ENCODE data around the gene RELN.

Gene RELN

GRCh38 chr7:103577059-103577458 lies 412.4 kb downstream of the RELN start:
- Histone ChIP-seq H3K36me3 (ENCODE audit: control insufficient read depth, insufficient read depth, low read length) (no peaks in the 10 kb centered on the region), H3K4me3 (ENCODE audit: low read length) (no peak overlapping the region), H3K27me3 (ENCODE audit: control insufficient read depth, insufficient read depth, low read length) (no peaks in the 10 kb centered on the region), H3K27ac (ENCODE audit: low read length) (no peak overlapping the region), H3K9me3 (ENCODE audit: control insufficient read depth, insufficient read depth, low read length) (no peaks in the 10 kb centered on the region), H3K4me1 (ENCODE audit: control insufficient read depth, insufficient read depth, low read length) (no peaks in the 10 kb centered on the region)
- DNase-seq (ENCODE audit: low read depth, low spot score) = no peak
- no CpG with 5 or more reads among the region's 2 CpGs for WGBS (ENCODE audit: insufficient coverage, insufficient read length)

- Histone ChIP-seq H3K9me3 (ENCODE audit: control insufficient read depth, insufficient read depth, low read length) (no peaks in the 10 kb centered on the region), H3K4me1 (ENCODE audit: control insufficient read depth, insufficient read depth, low read length) (no peaks in the 10 kb centered on the region), H3K4me3 (ENCODE audit: low read length) (no peak overlapping the region), H3K27me3 (ENCODE audit: control insufficient read depth, insufficient read depth, low read length) (no peaks in the 10 kb centered on the region), H3K27ac (ENCODE audit: low read length) (no peak overlapping the region), H3K36me3 (ENCODE audit: control insufficient read depth, insufficient read depth, low read length) (no peaks in the 10 kb centered on the region)
- WGBS (ENCODE audit: insufficient coverage, insufficient read length) = 100% methylated on average over 2 of the region's 5 CpGs
- no peak for DNase-seq (ENCODE audit: low read depth, low spot score)
Measured at GRCh38 chr7:103576641-103577040, 412.8 kb downstream of the RELN start.

- no peaks in the 10 kb centered on the region for H3K36me3 ChIP-seq (ENCODE audit: control insufficient read depth, insufficient read depth, low read length)
- no peaks in the 10 kb centered on the region for H3K4me1 ChIP-seq (ENCODE audit: control insufficient read depth, insufficient read depth, low read length)
- H3K27me3 ChIP-seq (ENCODE audit: control insufficient read depth, insufficient read depth, low read length) = no peaks in the 10 kb centered on the region
- H3K27ac ChIP-seq (ENCODE audit: low read length) = no peak overlapping the region
- H3K4me3 ChIP-seq (ENCODE audit: low read length) = no peak overlapping the region
- no peak for DNase-seq (ENCODE audit: low read depth, low spot score)
- H3K9me3 ChIP-seq (ENCODE audit: control insufficient read depth, insufficient read depth, low read length) = no peaks in the 10 kb centered on the region
- no CpG with 5 or more reads among the region's 1 CpG for WGBS (ENCODE audit: insufficient coverage, insufficient read length)
Measured at GRCh38 chr7:103574576-103574975, 414.9 kb downstream of the RELN start.

GRCh38 chr7:103573479-103574058 lies 415.9 kb downstream of the RELN start:
- no peak overlapping the region for H3K4me3 ChIP-seq (ENCODE audit: low read length)
- H3K27me3 ChIP-seq (ENCODE audit: control insufficient read depth, insufficient read depth, low read length) = no peaks in the 10 kb centered on the region
- H3K27ac ChIP-seq (ENCODE audit: low read length) = no peak overlapping the region
- WGBS (ENCODE audit: insufficient coverage, insufficient read length) = no CpG with 5 or more reads among the region's 3 CpGs
- no peaks in the 10 kb centered on the region for H3K36me3 ChIP-seq (ENCODE audit: control insufficient read depth, insufficient read depth, low read length)
- no peaks in the 10 kb centered on the region for H3K9me3 ChIP-seq (ENCODE audit: control insufficient read depth, insufficient read depth, low read length)
- H3K4me1 ChIP-seq (ENCODE audit: control insufficient read depth, insufficient read depth, low read length) = no peaks in the 10 kb centered on the region
- no peak for DNase-seq (ENCODE audit: low read depth, low spot score)

- H3K27ac ChIP-seq (ENCODE audit: low read length) = no peak overlapping the region
- H3K4me3 ChIP-seq (ENCODE audit: low read length) = no peak overlapping the region
- H3K9me3 ChIP-seq (ENCODE audit: control insufficient read depth, insufficient read depth, low read length) = no peaks in the 10 kb centered on the region
- WGBS (ENCODE audit: insufficient coverage, insufficient read length) = no CpG with 5 or more reads among the region's 4 CpGs
- H3K4me1 ChIP-seq (ENCODE audit: control insufficient read depth, insufficient read depth, low read length) = no peaks in the 10 kb centered on the region
- no peaks in the 10 kb centered on the region for H3K36me3 ChIP-seq (ENCODE audit: control insufficient read depth, insufficient read depth, low read length)
- no peak for DNase-seq (ENCODE audit: low read depth, low spot score)
- no peaks in the 10 kb centered on the region for H3K27me3 ChIP-seq (ENCODE audit: control insufficient read depth, insufficient read depth, low read length)
Measured at GRCh38 chr7:103571586-103571985, 417.9 kb downstream of the RELN start.

GRCh38 chr7:103569621-103570305 lies 419.7 kb downstream of the RELN start:
- Histone ChIP-seq H3K36me3 (ENCODE audit: control insufficient read depth, insufficient read depth, low read length) (no peaks in the 10 kb centered on the region), H3K4me1 (ENCODE audit: control insufficient read depth, insufficient read depth, low read length) (no peaks in the 10 kb centered on the region), H3K9me3 (ENCODE audit: control insufficient read depth, insufficient read depth, low read length) (no peaks in the 10 kb centered on the region), H3K27ac (ENCODE audit: low read length) (no peak overlapping the region), H3K27me3 (ENCODE audit: control insufficient read depth, insufficient read depth, low read length) (no peaks in the 10 kb centered on the region), H3K4me3 (ENCODE audit: low read length) (no peak overlapping the region)
- WGBS (ENCODE audit: insufficient coverage, insufficient read length) = no CpG with 5 or more reads among the region's 4 CpGs
- no peak for DNase-seq (ENCODE audit: low read depth, low spot score)

GRCh38 chr7:103564416-103564815 lies 425.0 kb downstream of the RELN start:
- H3K27ac ChIP-seq (ENCODE audit: low read length) = no peak overlapping the region
- no peak for DNase-seq (ENCODE audit: low read depth, low spot score)
- H3K36me3 ChIP-seq (ENCODE audit: control insufficient read depth, insufficient read depth, low read length) = no peaks in the 10 kb centered on the region
- H3K4me1 ChIP-seq (ENCODE audit: control insufficient read depth, insufficient read depth, low read length) = 0 out of 2 replicates have a peak, but pooled peaks cover 1% of the 10 kb centered on the region
- H3K9me3 ChIP-seq (ENCODE audit: control insufficient read depth, insufficient read depth, low read length) = no peaks in the 10 kb centered on the region; the same call in 1 of the 2 replicates
- no peak overlapping the region for H3K4me3 ChIP-seq (ENCODE audit: low read length)
- no CpG with 5 or more reads among the region's 2 CpGs for WGBS (ENCODE audit: insufficient coverage, insufficient read length)
- H3K27me3 ChIP-seq (ENCODE audit: control insufficient read depth, insufficient read depth, low read length) = no peaks in the 10 kb centered on the region

- DNase-seq (ENCODE audit: low read depth, low spot score) = no peak
- H3K4me3 ChIP-seq (ENCODE audit: low read length) = no peak overlapping the region
- H3K27ac ChIP-seq (ENCODE audit: low read length) = no peak overlapping the region
- no peaks in the 10 kb centered on the region; the same call in 1 of the 2 replicates for H3K9me3 ChIP-seq (ENCODE audit: control insufficient read depth, insufficient read depth, low read length)
- H3K36me3 ChIP-seq (ENCODE audit: control insufficient read depth, insufficient read depth, low read length) = no peaks in the 10 kb centered on the region
- H3K27me3 ChIP-seq (ENCODE audit: control insufficient read depth, insufficient read depth, low read length) = no peaks in the 10 kb centered on the region
- 0 out of 2 replicates have a peak, but pooled peaks cover 1% of the 10 kb centered on the region for H3K4me1 ChIP-seq (ENCODE audit: control insufficient read depth, insufficient read depth, low read length)
- no CpG with 5 or more reads among the region's 1 CpG for WGBS (ENCODE audit: insufficient coverage, insufficient read length)
Measured at GRCh38 chr7:103560136-103560535, 429.3 kb downstream of the RELN start.

GRCh38 chr7:103551016-103551415 lies 438.4 kb downstream of the RELN start:
- no peak overlapping the region for H3K27ac ChIP-seq (ENCODE audit: low read length)
- DNase-seq (ENCODE audit: low read depth, low spot score) = no peak
- H3K27me3 ChIP-seq (ENCODE audit: control insufficient read depth, insufficient read depth, low read length) = no peaks in the 10 kb centered on the region
- no peaks in the 10 kb centered on the region for H3K36me3 ChIP-seq (ENCODE audit: control insufficient read depth, insufficient read depth, low read length)
- no CpG with 5 or more reads among the region's 12 CpGs for WGBS (ENCODE audit: insufficient coverage, insufficient read length)
- no peak overlapping the region for H3K4me3 ChIP-seq (ENCODE audit: low read length)
- H3K9me3 ChIP-seq (ENCODE audit: control insufficient read depth, insufficient read depth, low read length) = no peaks in the 10 kb centered on the region
- H3K4me1 ChIP-seq (ENCODE audit: control insufficient read depth, insufficient read depth, low read length) = peaks cover 1% of the 10 kb centered on the region; the same call in 1 of the 2 replicates

- Histone ChIP-seq H3K9me3 (ENCODE audit: control insufficient read depth, insufficient read depth, low read length) (no peaks in the 10 kb centered on the region), H3K27ac (ENCODE audit: low read length) (no peak overlapping the region), H3K4me3 (ENCODE audit: low read length) (no peak overlapping the region), H3K27me3 (ENCODE audit: control insufficient read depth, insufficient read depth, low read length) (no peaks in the 10 kb centered on the region), H3K36me3 (ENCODE audit: control insufficient read depth, insufficient read depth, low read length) (no peaks in the 10 kb centered on the region), H3K4me1 (ENCODE audit: control insufficient read depth, insufficient read depth, low read length) (peaks cover 1% of the 10 kb centered on the region; the same call in 1 of the 2 replicates)
- 100% methylated on average over 1 of the region's 2 CpGs for WGBS (ENCODE audit: insufficient coverage, insufficient read length)
- no peak for DNase-seq (ENCODE audit: low read depth, low spot score)
Measured at GRCh38 chr7:103549786-103550185, 439.7 kb downstream of the RELN start.
